A549 treated with Hydrocortisone at 1 μM for 4 hours (cell line): ENCODE results near the gene CYYR1. TPM values are rescaled to one million over a fixed set of nuclear protein-coding genes. Genes with fewer than 3 reads are reported as not detected.

Experiments
- total RNA-seq: library from RNA; stranded (reverse); fragments of 200-300 nt; extraction: Qiagen RNA extraction; gene quantifications from 5 replicates; pipeline ENCODE4 v1.2.3, GENCODE V29; 2022

Gene CYYR1
- not detected in 5 replicates for total RNA-seq

GRCh38 chr21:26572702-26573381, at the start of gene CYYR1:
TSS of gene CYYR1 (minus strand) at chr21:26573286. CDS start at chr21:26572940, 346 bp downstream.

